GM12872 (cell line): Measurements from ENCODE around the gene FRMD7.

Experiments
- CTCF ChIP-seq: IDR thresholded peaks from 3 replicates; pipeline ENCODE4 v1.5.1; 2011; ENCODE audit warnings: low read depth, mild to moderate bottlenecking, low read length, moderate library complexity; ENCODE audit not compliant: insufficient read depth

FRMD7 gene

DNA sequence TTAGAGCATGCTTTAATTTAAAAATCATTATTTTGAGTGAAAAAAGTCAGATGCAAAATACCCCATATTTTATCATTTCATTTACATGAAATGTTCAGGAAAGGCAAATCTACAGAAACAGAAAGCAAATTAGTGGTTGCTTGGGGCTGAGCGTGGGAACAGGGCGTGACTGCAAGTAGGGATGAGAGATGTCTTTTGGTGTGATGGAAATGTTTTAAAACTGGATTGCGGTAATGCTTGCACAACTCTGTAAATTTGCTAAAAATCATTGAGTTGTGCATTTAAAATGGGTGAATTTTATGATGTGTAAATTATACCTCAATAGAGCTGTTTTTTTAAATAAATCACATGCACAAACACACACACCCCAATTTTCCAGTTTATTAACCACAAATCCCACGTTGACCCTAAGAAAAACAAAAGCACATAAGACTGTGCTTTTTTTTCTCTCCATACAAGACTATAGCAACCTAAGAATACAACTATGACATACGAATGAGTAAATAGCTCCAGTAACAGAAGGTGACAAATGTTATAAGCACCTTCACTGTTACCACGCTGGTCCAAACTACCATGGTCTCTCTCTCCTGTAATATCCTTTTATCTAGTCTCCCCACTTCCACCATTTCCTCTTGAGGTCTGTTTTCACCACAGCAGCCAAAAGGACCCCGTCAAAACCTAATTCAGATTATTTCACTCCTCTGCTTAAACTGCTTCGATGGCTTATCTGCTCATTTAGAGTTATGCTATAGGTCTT is 37.2 kb downstream of the FRMD7 start:
- no peak for TF ChIP-seq CTCF

DNA sequence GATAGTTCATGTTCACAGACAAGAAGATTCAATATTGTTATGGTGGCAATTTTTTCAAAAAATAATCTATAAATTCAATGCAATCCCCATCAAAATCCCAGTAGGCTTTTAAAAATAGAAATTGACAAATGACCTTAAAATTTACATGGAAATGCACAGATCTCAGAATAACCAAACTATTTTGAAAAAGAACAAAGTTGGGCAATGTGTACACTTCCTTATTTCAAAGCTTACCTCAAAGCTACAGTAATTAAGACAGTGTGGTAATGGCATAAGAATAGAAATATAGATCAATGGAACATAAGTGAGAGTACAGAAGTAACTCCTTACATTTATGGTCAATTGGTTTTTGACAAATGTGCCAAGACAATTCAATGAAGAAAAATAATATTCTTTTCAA is 39.0 kb downstream of the FRMD7 start:
- TF ChIP-seq CTCF = no peak

- no peak for TF ChIP-seq CTCF
Observed at GRCh38 chrX:132086672-132087071, 41.1 kb downstream of the FRMD7 start.

DNA sequence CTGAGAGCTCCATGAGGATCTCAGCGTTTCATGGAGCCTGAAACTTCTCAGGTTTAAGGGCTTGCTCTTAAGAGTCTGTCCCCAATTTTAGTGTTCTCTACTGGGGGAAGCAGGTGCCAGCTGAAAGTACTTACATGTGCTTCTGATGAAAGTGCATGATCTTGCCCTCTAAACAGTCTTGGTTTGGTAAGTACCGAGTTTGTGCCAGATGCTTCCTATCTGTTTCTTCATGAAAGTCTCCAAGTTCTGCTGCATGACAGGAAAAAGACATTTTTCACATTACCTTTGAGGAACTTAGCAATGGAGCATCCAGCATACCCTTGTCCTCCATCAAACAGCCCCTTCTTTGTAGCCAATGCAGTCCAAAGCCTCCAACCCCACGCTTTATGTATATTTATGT is 42.0 kb downstream of the FRMD7 start:
- TF ChIP-seq CTCF = no peak

DNA sequence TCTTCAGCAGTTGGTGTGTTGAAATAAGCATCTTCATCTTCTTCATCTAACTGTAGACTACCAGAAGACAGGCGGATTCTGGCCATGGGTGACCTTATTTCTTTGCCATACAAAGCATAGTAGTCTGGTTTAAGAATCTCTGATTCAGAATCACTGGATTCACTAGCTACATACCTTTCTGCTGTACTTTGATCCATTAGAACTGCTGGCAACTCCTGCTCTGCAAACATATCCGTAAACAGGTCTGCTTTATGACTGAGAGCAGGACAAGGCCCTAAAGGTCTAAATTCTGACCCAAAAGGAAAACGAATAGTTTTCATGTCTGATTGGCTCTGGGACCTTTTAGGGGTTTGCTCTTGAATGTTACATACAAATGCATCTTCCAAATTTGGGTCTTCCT is 49.9 kb downstream of the FRMD7 start:
- no peak for TF ChIP-seq CTCF

GRCh38 chrX:132077414-132077813 is 50.4 kb downstream of the FRMD7 start:
- TF ChIP-seq CTCF = no peak

- no peak for TF ChIP-seq CTCF
Observed at GRCh38 chrX:132071254-132071653, 56.6 kb downstream of the FRMD7 start.
